Measurements from ENCODE around the gene DLX5. TPM values are rescaled to one million over a fixed set of nuclear protein-coding genes. Genes with fewer than 3 reads are reported as not detected.

The DLX5 gene
- total and polyA plus RNA-seq, 2 donors (not counting 3 experiments of a cell fraction or from before 2014, with no cell fraction given): not detected

DNA sequence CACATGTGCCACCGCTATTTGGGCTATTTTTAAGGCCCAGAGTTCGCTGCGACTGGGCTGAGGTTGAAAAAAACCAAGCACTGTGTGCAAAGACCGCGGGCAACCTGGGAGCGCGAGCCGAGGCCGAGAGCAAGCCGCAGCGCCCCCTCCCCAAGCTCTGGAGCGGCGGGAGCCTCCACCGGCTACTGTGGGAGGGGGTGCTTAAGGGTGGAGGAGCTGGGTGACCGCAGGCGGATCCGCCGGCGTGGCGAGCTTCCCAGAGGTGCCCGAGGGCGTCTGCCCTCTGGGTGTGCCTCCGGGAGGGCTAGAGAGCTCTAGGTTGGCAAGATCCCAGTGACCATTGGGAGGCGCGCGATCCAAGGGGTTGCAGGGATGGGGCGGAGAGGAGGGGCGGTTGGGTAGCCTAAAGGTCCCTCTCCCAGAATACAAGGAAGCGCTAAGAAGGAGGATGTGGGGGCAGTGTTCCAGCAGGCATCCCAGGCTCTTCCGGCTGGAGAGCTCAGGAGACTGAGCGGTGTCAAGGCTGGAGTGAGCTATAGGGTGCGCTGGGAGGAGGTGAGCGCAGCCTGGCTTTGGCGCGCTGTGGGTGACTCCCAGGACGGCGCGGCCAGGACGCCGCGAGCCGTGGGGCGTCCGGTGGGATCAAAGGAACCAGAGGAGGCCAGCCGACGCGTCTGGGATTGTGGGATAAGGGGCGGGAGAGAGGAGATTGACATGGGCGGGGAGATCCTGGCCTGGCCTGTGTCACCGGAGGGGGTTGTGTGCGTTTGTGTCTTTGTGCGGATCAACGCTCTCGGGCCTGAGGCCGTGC, 8.0 kb downstream of the DLX5 start:
- Histone ChIP-seq H3K36me3 (ENCODE audit: control insufficient read depth in 2 of 2, extremely low read depth in 1 of 2, insufficient read depth in 2 of 2, low read length in 2 of 2) (no peaks in the 10 kb centered on the region), H2AFZ (ENCODE audit: low read depth, low read length) (no peak overlapping the region), H4K20me1 (replicated peaks; ENCODE audit: control insufficient read depth, extremely low read depth, insufficient read depth, low read length) (no peaks in the 10 kb centered on the region), H3K9ac (replicated peaks; ENCODE audit: extremely low read depth, insufficient read depth, low read length) (no peak overlapping the region), H3K9me1 (replicated peaks; ENCODE audit: control insufficient read depth, extremely low read depth, insufficient read depth, low read length) (no peaks in the 10 kb centered on the region), H3K27ac (ENCODE audit: insufficient read depth, low read depth, low read length) (no peak overlapping the region), H3K79me2 (ENCODE audit: control insufficient read depth, insufficient read depth, low read length) (no peaks in the 10 kb centered on the region), H3K4me3 (replicated peaks in 1 of 3; ENCODE audit: insufficient read depth in 1 of 3, low read depth in 1 of 3, low read length in 3 of 3) (no peak overlapping the region), H3K4me2 (ENCODE audit: insufficient read depth, low read length) (no peak overlapping the region), H3K27me3 (ENCODE audit: control insufficient read depth in 2 of 2, insufficient read depth in 2 of 2, low read length in 2 of 2) (peaks cover 96 to 98% of the 10 kb centered on the region in 2 experiments), H3K4me1 (ENCODE audit: control insufficient read depth, extremely low read depth, insufficient read depth, low read length) (no peaks in the 10 kb centered on the region), H3K9me3 (replicated peaks; ENCODE audit: control insufficient read depth, insufficient read depth, low read length) (no peaks in the 10 kb centered on the region)
- no peak for DNase-seq (ENCODE audit: low read depth, low spot score)
- no peak for FAIRE-seq
- ChIA-PET POLR2A (no interaction called here), CTCF (interaction anchor here (7.4 kb wide), 1 partner anchor 10 kb away, joined by 48 read pairs; no protein-coding TSS in a partner anchor)
- dilution Hi-C loops (cut with MboI; ENCODE audit: extremely low pct_ligation_motif_present, low sequenced_read_pairs) (no loop called here), intact Hi-C loops (cut with micrococcal nuclease) (loop anchor here (2.0 kb wide), 1 partner anchor 14 kb away; no protein-coding TSS in a partner anchor)
- BruUV-seq (replicated peaks): no TSS peak
- peak; percentile 64 for TF ChIP-seq EZH2 (IDR thresholded peaks at IDR 0.05; ENCODE audit: borderline replicate concordance, low read depth, low read length, severe bottlenecking)
- TF ChIP-seq, protein P1, sequence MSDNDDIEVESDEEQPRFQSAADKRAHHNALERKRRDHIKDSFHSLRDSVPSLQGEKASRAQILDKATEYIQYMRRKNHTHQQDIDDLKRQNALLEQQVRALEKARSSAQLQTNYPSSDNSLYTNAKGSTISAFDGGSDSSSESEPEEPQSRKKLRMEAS (IDR thresholded peaks at IDR 0.05; ENCODE audit: insufficient read depth, insufficient read length): no peak

DNA sequence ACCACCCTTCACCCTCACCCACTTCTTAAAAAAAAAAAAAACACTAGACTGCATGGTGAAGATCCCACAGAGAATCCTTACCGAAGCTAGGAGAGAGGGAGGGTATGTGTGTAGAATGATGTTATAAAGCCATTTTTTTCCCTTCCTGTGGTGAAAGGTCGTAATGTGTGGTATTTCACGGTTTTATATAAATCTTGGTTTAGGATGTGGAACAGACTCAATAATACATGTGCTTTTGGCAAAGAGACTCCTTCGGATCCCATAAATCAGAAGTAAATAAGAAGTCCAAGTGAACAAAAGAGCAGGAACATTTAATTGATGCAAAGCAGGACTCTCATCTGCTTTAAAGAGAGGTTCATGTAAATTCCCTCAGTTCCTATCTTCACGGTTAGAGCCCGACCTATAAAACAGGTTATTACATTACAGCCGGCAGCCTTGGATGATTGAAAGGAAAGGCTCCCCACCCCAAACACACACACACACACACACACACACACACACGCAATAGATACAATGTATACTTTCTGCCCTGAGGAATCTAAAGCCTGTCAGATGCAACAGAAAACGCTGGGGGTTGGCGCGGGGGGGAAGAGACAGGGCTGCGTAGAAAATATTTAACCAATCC, 8.8 kb downstream of the DLX5 start:
- H3K4me3 ChIP-seq (replicated peaks in 1 of 3; ENCODE audit: insufficient read depth in 1 of 3, low read depth in 1 of 3, low read length in 3 of 3): no peak overlapping the region
- ChIA-PET CTCF (interaction anchor here (1.4 to 7.4 kb wide), 2 partner anchors 10 to 11 kb away, joined by 5 to 48 read pairs; no protein-coding TSS in a partner anchor), POLR2A (no interaction called here)
- no peaks in the 10 kb centered on the region for H3K4me1 ChIP-seq (ENCODE audit: control insufficient read depth, extremely low read depth, insufficient read depth, low read length)
- H3K27me3 ChIP-seq (ENCODE audit: control insufficient read depth in 2 of 2, insufficient read depth in 2 of 2, low read length in 2 of 2): peaks cover 92 to 98% of the 10 kb centered on the region in 2 experiments
- no peaks in the 10 kb centered on the region for H3K36me3 ChIP-seq (ENCODE audit: control insufficient read depth in 2 of 2, extremely low read depth in 1 of 2, insufficient read depth in 2 of 2, low read length in 2 of 2)
- H3K9ac ChIP-seq (replicated peaks; ENCODE audit: extremely low read depth, insufficient read depth, low read length): no peak overlapping the region
- no peak for DNase-seq (ENCODE audit: low read depth, low spot score)
- H3K79me2 ChIP-seq (ENCODE audit: control insufficient read depth, insufficient read depth, low read length): no peaks in the 10 kb centered on the region
- H3K27ac ChIP-seq (ENCODE audit: insufficient read depth, low read depth, low read length): no peak overlapping the region
- H3K9me1 ChIP-seq (replicated peaks; ENCODE audit: control insufficient read depth, extremely low read depth, insufficient read depth, low read length): no peaks in the 10 kb centered on the region
- FAIRE-seq: no peak
- no peaks in the 10 kb centered on the region for H3K9me3 ChIP-seq (replicated peaks; ENCODE audit: control insufficient read depth, insufficient read depth, low read length)
- intact Hi-C loops (cut with micrococcal nuclease) (loop anchor here (2.0 kb wide), 1 partner anchor 13 kb away; no protein-coding TSS in a partner anchor), dilution Hi-C loops (cut with MboI; ENCODE audit: extremely low pct_ligation_motif_present, low sequenced_read_pairs) (no loop called here)
- no TSS peak for BruUV-seq (replicated peaks)
- no peak for TF ChIP-seq GATA2 (IDR thresholded peaks at IDR 0.05; ENCODE audit: insufficient read depth, insufficient read length, low read depth, low read length)
- TF ChIP-seq POLR2A (IDR thresholded peaks at IDR 0.05; ENCODE audit: low read depth, low read length): no peak
- TF ChIP-seq MYC (IDR thresholded peaks at IDR 0.05; ENCODE audit: low read depth, low read length): no peak
- TF ChIP-seq JUN (IDR thresholded peaks at IDR 0.05; ENCODE audit: borderline replicate concordance, insufficient read depth, insufficient read length, low read depth): no peak
- no peaks in the 10 kb centered on the region for H4K20me1 ChIP-seq (replicated peaks; ENCODE audit: control insufficient read depth, extremely low read depth, insufficient read depth, low read length)
- H2AFZ ChIP-seq (ENCODE audit: low read depth, low read length): no peak overlapping the region
- H3K4me2 ChIP-seq (ENCODE audit: insufficient read depth, low read length): no peak overlapping the region

Measured in endothelial cell of umbilical vein (primary cell).